Activated naive CD4-positive, alpha-beta T cell treated with anti-CD3 and anti-CD28 coated beads, Interleukin-2, amount 10 ng/mL, durations not matched to agents 5 hours and 36 hours (primary cell): ENCODE data around the gene UBC. TPM values are rescaled to one million over a fixed set of nuclear protein-coding genes. Genes with fewer than 3 reads are reported as not detected.

Experiments used
- microRNA-seq: library from miRNA; unstranded; fragments of <30 nt; microRNA quantifications from one replicate; pipeline ENCODE4 v1.2.0, GENCODE V29; 2022; ENCODE audit warnings: borderline microRNAs expressed, borderline replicate concordance
- total RNA-seq, 2 experiments: library from RNA; stranded (reverse); gene quantifications; one replicate each; pipeline ENCODE4 v1.2.3, GENCODE V29; 2021

The UBC gene
- 100 to 1,000 TPM; 878 to 898 TPM for total RNA-seq

DNA sequence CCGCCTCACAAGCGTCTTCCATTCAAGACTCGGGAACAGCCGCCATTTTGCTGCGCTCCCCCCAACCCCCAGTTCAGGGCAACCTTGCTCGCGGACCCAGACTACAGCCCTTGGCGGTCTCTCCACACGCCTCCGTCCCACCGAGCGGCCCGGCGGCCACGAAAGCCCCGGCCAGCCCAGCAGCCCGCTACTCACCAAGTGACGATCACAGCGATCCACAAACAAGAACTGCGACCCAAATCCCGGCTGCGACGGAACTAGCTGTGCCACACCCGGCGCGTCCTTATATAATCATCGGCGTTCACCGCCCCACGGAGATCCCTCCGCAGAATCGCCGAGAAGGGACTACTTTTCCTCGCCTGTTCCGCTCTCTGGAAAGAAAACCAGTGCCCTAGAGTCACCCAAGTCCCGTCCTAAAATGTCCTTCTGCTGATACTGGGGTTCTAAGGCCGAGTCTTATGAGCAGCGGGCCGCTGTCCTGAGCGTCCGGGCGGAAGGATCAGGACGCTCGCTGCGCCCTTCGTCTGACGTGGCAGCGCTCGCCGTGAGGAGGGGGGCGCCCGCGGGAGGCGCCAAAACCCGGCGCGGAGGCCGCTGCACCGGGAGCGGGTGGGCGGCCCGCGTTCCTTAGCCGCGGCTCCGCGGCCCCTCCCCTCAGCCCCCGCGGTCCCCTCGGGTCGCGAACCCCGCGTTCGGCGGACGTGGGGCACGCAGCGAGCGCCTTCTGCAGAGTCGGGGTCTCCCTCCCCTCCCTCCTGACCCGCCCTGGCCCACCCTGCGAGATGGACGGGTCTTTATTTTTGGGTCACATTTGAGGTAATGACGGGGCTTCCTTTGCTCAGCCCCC, at the start of gene UBC:
Gene UBC, minus strand, starts transcription at position 259 of the 847 bp plus-strand sequence. CDS start 879 bp downstream, outside the sequence.

DNA sequence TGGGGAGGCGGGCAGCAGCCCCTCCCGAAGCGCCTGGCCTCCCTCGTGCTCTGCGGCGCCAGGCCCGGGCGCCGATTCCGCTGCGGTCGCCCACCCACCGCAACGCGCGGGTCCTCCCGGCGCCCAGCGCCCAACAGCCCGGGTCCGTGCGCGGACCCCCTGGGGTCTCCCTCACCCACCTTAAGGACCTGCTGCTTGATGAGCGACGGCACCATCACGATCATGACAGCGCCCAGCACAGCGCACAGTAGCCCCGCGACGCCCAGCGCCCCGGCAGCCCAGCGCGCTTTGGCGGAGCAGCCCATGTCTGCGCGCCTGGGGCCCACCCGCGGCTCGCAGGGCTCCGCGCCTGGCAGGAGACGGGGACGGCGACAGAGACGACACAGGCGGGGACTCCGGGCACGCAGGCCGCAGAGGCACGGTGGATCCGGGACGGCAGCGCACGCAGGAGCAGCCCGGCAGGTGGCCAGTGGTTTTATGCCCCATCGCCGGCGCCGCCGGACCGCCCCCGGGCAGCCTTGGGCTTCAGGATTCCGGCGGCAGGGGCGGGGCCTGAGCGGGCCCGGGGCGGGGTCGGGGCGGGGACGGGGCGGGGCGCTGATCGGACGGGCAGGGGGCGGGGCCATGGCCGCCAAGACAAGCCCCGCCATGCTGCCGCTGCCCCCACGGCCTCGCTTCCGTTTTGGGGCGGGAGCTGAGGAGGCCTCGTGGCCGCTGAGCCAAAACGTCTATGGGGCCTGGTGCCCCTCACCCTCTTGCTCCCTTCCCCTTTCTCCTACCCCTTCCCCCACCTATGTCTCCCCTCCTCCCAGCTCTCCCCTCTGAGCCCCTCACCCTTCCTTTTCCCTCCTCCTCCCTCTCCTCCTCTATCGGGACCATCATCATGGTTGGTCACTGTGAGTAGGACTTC, 50.8 kb downstream of the UBC start, which contains the start of gene SCARB1:
Gene SCARB1, minus strand, starts transcription at position 449 of the 910 bp plus-strand sequence. Its CDS starts 144 bp downstream, at position 305.

Small RNA genes within 50 kb of the gene (microRNA-seq; reads per million reads assigned to microRNA genes)
- not detected for gene MIR5188

Other genes with a start within 250 kb of the UBC start
- gene SCARB1, start 50.8 kb downstream of the UBC start, total RNA-seq, result 1 to 10 TPM; 5.6 to 7.9 TPM
- gene DHX37, start 74.5 kb upstream of the UBC start, total RNA-seq, result 10 to 100 TPM; 25.0 to 25.7 TPM
- 10 to 100 TPM; 21.2 to 22.8 TPM for gene BRI3BP, start 79.0 kb upstream of the UBC start, total RNA-seq
- gene AACS, start 150.8 kb upstream of the UBC start, total RNA-seq, result 10 to 100 TPM; 27.8 to 27.9 TPM